Measurements from ENCODE around the gene USP11.

DNA sequence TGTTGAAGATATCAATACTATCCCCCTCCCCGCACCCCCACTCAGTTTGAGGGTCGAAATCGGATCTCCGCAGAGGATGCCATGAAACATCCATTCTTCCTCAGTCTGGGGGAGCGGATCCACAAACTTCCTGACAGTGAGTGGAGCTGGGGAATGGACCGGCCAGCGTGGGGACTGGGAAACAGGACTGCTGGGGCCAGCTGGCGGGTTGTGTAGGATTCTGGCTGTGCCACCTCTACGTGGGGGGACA lies 5.5 kb upstream of the USP11 start:
- TF ChIP-seq ATF3 (IDR thresholded peaks at IDR 0.05; ENCODE audit: insufficient read depth, low read depth, low read length): no peak
- TF ChIP-seq CEBPB (IDR thresholded peaks at IDR 0.05; ENCODE audit: low read depth, low read length): no peak

Data from H1 (cell line).